Measurements from ENCODE around the gene ACKR4.
"Not testable (repeated sequence)": the region's sequence is repeated elsewhere in the genome, so short reads cannot be mapped to it uniquely, and the experiment has no call there.

The ACKR4 gene

DNA sequence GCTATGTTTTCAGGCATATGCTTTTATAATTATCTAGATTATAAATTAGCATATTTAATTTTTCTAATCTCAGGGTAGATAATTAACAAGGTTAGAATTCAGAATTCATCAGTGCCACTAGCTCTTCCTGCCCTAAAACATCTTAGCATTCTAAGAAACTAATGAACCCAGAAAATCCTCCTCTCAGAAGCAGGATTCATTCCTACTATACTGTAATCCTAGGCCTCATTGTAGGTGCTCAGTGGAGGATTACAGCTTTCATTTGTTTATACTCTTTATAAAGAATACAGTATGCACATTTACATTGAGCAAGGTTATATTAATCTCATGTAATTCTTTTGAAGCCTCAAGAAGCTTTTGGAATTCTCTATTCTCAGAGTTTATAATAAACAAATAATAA is 41.6 kb downstream of the ACKR4 start:
- FAIRE-seq, result no peak
- DNase-seq (ENCODE audit: low spot score), result no peak

DNA sequence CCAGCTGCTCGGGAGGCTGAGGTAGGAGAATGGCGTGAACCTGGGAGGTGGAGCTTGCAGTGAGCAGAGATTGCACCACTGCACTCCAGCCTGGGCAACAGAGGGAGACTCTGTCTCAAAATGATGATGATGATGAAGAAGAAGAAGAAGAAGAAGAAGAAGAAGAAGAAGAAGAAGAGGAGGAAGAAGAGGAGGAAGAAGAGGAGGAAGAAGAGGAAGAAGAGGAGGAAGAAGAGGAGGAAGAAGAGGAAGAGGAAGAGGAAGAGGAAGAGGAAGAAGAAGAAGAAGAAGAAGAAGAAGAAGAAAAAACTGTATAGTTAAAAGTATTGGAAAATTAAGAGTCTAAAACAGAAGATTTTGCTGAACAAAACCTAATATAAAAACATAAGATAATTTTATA is 44.4 kb downstream of the ACKR4 start:
- FAIRE-seq, result not testable (repeated sequence)

DNA sequence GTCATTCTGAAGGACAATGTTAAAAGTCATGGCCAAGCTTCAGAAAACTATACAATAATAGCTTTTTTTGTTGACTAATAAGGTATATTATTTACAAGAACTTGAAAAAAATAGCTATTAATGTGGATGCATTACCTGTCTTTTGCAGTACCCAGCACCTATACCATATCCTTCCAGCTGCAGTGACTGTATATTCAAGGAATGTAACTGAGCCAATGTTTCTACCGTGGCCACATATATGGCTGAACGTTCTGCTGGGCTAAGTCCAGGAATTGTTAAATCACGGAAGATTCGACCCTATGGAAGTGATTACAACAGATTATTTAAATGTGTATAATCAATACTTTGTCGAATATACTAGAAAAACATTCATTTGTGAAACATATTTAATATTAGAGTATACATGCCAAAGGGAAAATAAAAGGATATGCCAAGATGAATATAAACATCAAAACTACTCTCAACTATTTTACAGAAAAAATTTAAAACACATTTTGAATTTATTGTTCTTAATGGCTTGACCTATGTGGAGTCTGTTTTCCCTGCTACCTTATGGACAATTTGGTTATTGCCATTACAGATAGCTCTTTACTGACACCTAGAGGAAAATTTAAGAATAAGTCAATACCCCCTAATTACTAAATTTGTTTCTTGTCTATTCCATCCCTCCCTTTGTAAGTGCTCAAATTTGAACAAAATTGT is 44.9 kb downstream of the ACKR4 start:
- peak; percentile 40 for DNase-seq (ENCODE audit: low spot score)

More for the DNA sequence above, 44.4 kb downstream of the ACKR4 start:
- DNase-seq (ENCODE audit: low spot score), result not testable (repeated sequence)

DNA sequence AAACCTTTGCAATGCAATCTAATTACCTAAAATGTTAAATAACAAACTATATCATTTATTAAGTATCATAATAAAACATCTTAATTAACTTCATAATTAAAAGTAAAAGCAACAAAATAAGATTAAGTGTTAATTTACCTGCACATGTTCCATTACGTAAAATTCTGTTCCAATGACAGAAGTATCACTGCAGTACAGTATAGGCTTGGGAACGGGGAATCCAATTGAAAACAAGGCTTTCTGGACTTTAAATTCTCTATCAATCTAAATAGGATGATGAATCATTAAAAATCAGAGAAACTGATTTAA is 45.4 kb downstream of the ACKR4 start:
- DNase-seq (ENCODE audit: low spot score), result no peak
- FAIRE-seq, result no peak

More for the DNA sequence above, 44.9 kb downstream of the ACKR4 start:
- FAIRE-seq, result no peak

DNA sequence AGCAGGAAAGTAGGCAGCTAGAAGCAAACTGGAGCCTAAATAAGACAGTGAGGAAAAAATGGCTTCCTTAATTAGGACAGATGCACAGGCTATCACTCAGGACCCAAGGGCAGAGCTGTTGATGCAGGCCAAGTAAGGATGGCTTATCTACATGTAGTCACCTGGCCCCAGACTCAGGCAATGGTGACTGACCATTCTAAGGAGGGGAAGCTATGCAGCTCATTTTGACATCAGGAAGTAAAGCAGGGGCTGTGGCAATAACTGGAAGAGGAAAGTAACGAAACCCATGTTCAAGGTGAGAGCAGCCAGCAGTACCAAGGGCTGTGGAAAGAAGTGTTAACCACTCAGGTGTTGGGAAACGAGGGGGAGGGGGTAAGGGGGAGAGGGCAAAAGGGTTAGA is 46.3 kb downstream of the ACKR4 start:
- DNase-seq (ENCODE audit: low spot score), result no peak
- peak; percentile 23 for FAIRE-seq

DNA sequence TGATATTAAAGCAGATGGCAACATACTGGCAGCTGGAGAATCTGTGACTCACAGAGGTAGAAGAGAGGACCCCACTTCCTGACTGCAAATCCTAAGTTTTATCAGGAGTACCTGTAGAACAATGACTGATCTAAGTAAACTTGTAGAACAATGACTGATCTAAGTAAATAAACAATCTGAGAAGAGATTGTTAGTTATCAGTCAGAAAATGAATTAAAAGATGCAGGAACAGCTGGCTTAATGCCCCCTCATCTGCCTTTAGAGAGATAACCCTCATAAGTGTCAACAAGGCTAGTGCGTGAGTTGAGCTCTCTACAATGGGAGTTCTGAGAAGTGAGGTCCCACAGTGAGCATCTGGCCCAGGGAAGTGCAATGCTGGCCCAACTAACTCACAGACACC is 48.0 kb downstream of the ACKR4 start:
- FAIRE-seq (no peak), DNase-seq (ENCODE audit: low spot score) (no peak)

DNA sequence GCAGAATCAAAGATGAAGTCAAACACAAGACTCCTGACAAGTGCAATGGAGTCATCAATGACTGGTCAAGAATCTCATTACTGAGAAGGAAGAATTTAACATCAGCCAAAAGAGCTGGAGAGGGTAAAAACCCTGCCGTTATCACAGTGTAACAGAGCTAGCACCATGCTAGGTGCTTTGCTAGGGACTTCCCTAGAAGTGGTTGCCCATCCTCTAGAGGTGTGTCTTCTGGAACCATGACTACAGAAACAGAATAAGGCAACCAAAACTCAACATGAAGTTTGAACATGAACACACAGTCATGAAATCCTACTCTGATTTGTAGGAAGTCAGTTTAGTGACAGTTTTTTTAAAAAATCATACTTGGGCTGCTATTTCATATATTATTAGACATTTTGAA is 53.1 kb downstream of the ACKR4 start:
- DNase-seq (ENCODE audit: low spot score) (no peak), FAIRE-seq (no peak)
